ENCODE measurements around the gene TRANK1. TPM values are rescaled to one million over a fixed set of nuclear protein-coding genes. Genes with fewer than 3 reads are reported as not detected.

TRANK1 gene
- polyA plus RNA-seq, 1 donor from 2014 or later: 11.6 TPM

GRCh38 chr3:36823806-36824205 is 121.0 kb downstream of the TRANK1 start:
- no peak for TF ChIP-seq POLR2AphosphoS5 (IDR thresholded peaks at IDR 0.05)
- no peak for TF ChIP-seq TAF1 (IDR thresholded peaks at IDR 0.05; ENCODE audit: low read depth)
- no peak for TF ChIP-seq CTCF (IDR thresholded peaks at IDR 0.05; ENCODE audit: poor library complexity, severe bottlenecking)
- no peak for TF ChIP-seq SMC3 (conservative IDR thresholded peaks at IDR 0.05; ENCODE audit: poor library complexity)
- no peak for TF ChIP-seq REST (IDR thresholded peaks at IDR 0.05; ENCODE audit: borderline replicate concordance)
- no peak for TF ChIP-seq RAD21 (conservative IDR thresholded peaks at IDR 0.05)
- no peak for TF ChIP-seq MXI1 (conservative IDR thresholded peaks at IDR 0.05; ENCODE audit: poor library complexity, severe bottlenecking)
- TF ChIP-seq EP300 (conservative IDR thresholded peaks at IDR 0.05; ENCODE audit: poor library complexity, severe bottlenecking): no peak
- TF ChIP-seq EZH2 (IDR thresholded peaks at IDR 0.05; ENCODE audit: borderline replicate concordance, insufficient read depth, low read length, poor library complexity, severe bottlenecking): no peak
- Histone ChIP-seq H3K27me3 (ENCODE audit: insufficient read depth, low read depth, low read length) (no peaks in the 10 kb centered on the region), H3K4me2 (ENCODE audit: low read length) (no peak overlapping the region), H3K36me3 (ENCODE audit: insufficient read depth, low read length) (no peaks in the 10 kb centered on the region), H3K27ac (ENCODE audit: low read length) (no peak overlapping the region), H3F3A (ENCODE audit: insufficient read depth, low read length, poor library complexity, severe bottlenecking) (no peaks in the 10 kb centered on the region), H3K9me3 (ENCODE audit: low read length) (no peaks in the 10 kb centered on the region), H3K79me2 (replicated peaks; ENCODE audit: insufficient read depth, low read length) (no peaks in the 10 kb centered on the region), H3K9ac (ENCODE audit: low read length) (no peak overlapping the region), H4K20me1 (ENCODE audit: insufficient read depth) (no peaks in the 10 kb centered on the region), H3K9me2 (ENCODE audit: insufficient read depth, low read length) (no peaks in the 10 kb centered on the region), H3K4me3 (ENCODE audit: low read length) (no peak overlapping the region), H2AFZ (ENCODE audit: low read depth, low read length) (no peak overlapping the region)

GRCh38 chr3:36820083-36820482 is 124.8 kb downstream of the TRANK1 start:
- Histone ChIP-seq H3K9ac (ENCODE audit: low read length) (no peak overlapping the region), H3K4me2 (ENCODE audit: low read length) (no peak overlapping the region), H3K9me2 (ENCODE audit: insufficient read depth, low read length) (no peaks in the 10 kb centered on the region), H3K27ac (ENCODE audit: low read length) (no peak overlapping the region), H3F3A (ENCODE audit: insufficient read depth, low read length, poor library complexity, severe bottlenecking) (no peaks in the 10 kb centered on the region), H3K9me3 (ENCODE audit: low read length) (no peaks in the 10 kb centered on the region), H3K4me3 (ENCODE audit: low read length) (no peak overlapping the region), H2AFZ (ENCODE audit: low read depth, low read length) (no peak overlapping the region), H3K27me3 (ENCODE audit: insufficient read depth, low read depth, low read length) (no peaks in the 10 kb centered on the region), H3K79me2 (replicated peaks; ENCODE audit: insufficient read depth, low read length) (no peaks in the 10 kb centered on the region), H4K20me1 (ENCODE audit: insufficient read depth) (no peaks in the 10 kb centered on the region), H3K36me3 (ENCODE audit: insufficient read depth, low read length) (no peaks in the 10 kb centered on the region)
- TF ChIP-seq RAD21 (conservative IDR thresholded peaks at IDR 0.05) (no peak), REST (IDR thresholded peaks at IDR 0.05; ENCODE audit: borderline replicate concordance) (no peak), CTCF (IDR thresholded peaks at IDR 0.05; ENCODE audit: poor library complexity, severe bottlenecking) (no peak), MXI1 (conservative IDR thresholded peaks at IDR 0.05; ENCODE audit: poor library complexity, severe bottlenecking) (no peak), EP300 (conservative IDR thresholded peaks at IDR 0.05; ENCODE audit: poor library complexity, severe bottlenecking) (no peak), TAF1 (IDR thresholded peaks at IDR 0.05; ENCODE audit: low read depth) (no peak), SMC3 (conservative IDR thresholded peaks at IDR 0.05; ENCODE audit: poor library complexity) (no peak), POLR2AphosphoS5 (IDR thresholded peaks at IDR 0.05) (no peak)
